Measurements from ENCODE around the gene IKZF3.

- TF ChIP-seq CTCF (IDR thresholded peaks at IDR 0.05) (no peak), POLR2A (IDR thresholded peaks at IDR 0.05) (no peak)
Observed at GRCh38 chr17:39908789-39909352, 44.8 kb upstream of the IKZF3 start.

Data from right lobe of liver (tissue), 4 donors.